GM18519 (cell line): ENCODE results near the gene CRB2.
A peak's percentile ranks its signal among the peaks of the same experiment; 100 is the strongest.
"Not testable (repeated sequence)": the region's sequence is repeated elsewhere in the genome, so short reads cannot be mapped to it uniquely, and the experiment has no call there.

ENCODE experiments used
- ATAC-seq: cut with Tn5 transposase; IDR thresholded peaks from one replicate; pipeline ENCODE4 v1.9.1; 2021; ENCODE audit warnings: mild to moderate bottlenecking, moderate library complexity; ENCODE audit not compliant: unreplicated experiment, low FRiP score

CRB2 gene

DNA sequence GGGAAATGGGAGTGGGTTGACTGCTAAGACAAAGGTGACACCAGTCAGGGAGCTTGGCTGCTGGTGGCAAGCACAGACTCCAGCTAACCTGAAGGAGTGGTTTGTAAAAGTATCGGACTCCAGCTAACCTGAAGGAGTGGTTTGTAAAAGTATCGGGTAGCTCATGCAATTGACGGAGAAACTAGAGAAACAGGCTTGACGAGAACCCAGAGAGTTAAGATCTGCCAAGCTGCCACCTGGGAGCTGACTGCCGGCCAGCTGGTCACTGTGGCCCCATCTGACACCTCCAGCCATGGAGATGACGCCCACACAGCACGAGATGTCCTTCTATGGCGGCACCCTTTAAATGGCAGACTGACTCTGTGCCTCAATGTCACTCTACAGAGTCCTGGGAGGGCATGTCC, 28.3 kb upstream of the CRB2 start:
- ATAC-seq: no peak

DNA sequence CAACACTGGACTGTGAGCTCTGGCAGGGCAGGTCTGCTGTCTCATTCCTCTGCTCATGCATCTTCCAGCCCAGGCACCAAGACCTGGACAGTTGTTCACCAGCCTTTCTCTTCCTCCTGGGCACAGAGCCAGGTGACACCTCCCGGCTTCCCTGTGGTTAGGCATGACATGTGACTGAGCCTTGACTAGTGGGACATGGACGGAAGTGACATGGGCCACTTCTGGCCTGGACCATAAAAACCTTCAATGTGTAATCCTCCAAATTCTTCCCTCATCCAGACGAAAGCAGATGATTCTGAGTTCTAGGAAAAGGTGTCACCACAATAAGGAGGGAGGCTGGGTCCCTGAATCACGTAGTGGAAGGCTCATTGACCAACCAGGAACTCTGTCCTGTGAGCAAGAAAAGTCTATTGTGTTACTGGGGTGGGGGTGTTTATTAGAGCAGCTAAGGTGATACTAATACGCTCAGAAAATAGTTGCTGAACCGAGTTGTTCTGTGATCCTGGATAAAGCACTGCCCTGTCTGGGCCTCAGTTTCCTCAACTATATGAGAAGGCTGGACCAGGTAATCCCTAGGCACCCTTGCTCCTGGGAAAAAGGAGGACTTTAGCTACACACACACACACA, 26.6 kb upstream of the CRB2 start:
- ATAC-seq: no peak

DNA sequence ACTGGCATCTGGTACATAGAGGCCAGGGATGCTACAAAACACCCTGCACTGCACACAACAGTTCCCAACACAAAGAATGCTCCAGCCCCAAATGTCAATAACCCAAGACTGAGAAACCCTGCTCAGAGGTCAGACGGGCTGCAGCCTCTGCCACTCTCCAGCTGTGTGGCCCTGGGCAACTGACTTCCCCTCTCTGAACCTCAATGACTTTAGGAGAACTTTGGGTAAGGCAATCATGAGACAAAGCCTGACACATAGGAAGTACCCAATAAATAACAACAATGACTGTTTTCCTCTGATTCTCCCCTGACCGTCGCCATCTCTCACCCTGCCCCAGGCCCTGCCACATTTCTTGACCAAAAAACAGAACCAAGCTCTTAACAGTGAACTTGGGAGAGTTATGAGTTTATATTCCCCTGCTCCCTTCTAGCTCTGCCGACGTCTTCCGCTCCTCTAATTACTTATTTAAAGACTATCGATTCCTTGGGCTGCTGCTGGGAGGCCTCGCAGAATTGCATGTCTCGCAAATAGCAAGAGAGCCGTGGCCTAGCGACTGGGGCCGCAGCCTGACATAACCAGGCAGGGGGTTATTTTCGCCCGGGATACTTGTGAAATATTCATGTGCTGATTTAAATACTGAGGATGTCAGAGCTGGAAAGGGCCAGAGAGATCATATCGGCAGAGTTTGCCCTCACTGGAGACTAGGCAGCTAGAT, 24.5 kb upstream of the CRB2 start:
- ATAC-seq: no peak

DNA sequence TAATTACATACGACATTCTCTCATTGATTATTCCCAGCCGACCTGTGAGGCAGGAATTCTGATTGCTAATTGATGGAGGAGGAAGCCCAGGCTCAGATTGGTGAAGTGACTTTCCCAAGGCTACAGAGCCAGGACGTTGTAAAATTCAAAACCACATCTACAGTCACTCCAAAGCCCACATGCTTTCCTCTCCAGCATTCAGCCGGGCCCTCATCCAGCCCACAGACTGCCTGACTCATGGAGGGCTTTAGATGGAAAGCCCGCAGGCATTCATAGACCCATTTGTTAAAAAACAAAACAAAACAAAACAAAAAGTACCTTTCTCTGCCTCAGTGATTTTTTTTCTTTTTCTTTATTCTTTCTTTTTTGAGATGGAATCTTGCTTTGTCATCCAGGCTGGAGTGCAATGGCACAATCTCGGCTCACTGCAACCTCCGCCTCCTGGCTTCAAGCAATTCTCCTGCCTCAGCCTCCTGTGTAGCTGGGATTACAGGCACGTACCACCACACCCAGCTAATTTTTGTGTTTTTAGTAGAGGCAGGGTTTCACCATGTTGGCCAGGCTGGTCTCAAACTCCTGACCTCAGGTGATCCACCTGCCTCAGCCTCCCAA, 22.8 kb upstream of the CRB2 start:
- ATAC-seq: not testable (repeated sequence)

DNA sequence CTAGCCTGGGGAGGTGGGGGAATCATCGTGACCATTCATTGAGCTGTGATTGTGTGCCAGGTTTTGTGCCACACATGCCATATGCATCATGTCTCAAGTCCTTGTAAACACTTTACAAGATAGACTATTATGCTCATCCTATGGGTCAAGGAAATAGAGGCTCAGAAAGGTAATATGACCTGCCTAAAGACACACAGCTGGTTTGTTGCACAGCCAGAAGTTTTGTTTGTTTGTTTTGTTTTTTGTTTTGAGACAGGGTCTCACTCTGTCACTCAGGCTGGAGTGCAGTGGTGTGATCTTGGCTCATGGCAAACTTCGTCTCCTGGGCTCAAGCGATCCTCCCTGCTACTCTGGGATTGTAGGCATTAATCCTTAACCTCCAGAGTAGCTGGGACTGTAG, 21.4 kb upstream of the CRB2 start:
- no peak for ATAC-seq

DNA sequence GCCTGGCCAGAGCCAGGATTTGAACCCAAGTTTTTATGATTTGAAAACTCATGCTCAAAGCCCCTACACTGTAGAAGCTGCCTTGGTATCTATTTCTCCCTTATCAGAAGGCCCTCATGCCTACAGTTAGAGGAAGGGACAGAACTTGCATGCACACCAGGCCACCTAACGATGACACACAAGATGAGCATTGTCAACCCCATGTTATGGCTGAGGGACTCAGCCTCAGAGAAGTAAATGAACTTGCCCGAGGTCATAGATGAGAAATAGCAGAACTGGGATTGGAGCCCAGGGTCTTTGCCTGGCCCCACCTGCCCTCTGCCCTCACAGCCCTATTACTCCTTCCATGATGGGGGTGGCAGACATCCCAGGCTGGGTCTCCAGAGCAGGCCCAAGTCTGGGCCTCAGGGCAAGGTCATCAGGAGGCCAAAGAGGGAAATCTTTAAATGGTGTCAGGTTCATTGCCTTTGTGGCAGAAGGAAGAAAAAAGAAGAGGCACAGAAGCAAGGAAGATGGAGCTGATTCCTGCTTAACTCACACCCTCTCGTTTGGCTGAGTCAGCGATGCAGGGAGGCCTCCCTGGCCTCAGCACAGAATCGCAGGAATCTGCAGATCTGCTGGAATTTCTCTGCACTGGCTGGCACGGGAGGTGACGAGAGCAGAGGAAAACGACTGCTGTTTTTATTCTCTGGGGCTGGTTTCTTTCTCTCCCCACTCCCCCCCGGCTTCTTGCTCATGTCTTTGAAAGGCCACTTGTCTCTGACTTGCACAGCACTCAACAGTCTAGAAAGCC, 20.6 kb upstream of the CRB2 start:
- no peak for ATAC-seq

DNA sequence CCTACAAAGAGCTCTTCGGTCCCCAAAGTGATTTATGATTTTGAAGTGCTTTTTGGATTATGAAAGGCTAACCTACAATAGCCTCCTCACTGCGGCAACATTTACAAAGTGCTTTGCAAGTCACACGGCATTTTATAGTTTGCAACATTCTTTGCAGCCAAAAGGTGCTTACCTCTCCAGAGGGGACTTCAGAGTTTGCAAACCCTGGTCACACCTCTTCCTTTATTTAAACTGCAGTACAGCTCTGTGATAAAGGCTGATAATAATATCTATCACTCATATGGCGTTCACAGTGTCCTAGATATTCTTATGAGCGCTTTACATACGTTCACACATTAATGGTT, 20.0 kb upstream of the CRB2 start:
- ATAC-seq: no peak

DNA sequence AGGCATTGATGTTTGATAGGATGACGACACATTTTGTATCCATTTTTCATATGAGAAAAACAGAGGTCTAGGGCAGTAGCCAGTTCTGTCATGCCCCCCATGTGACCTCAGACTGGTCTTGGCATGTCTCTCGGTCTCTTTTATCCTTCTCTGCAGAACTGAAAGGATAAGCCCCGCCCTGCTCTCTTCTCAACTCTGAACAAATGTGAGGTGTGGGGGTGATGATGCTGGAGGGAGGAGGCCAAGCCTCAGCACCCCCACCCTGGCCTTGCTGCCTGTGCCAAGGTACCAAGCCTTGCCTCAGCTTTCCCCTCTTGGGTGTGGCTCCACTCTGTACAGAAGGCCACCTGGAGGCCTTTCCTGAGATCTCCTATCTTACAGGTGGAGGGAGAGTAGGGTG, 19.5 kb upstream of the CRB2 start:
- ATAC-seq: no peak

DNA sequence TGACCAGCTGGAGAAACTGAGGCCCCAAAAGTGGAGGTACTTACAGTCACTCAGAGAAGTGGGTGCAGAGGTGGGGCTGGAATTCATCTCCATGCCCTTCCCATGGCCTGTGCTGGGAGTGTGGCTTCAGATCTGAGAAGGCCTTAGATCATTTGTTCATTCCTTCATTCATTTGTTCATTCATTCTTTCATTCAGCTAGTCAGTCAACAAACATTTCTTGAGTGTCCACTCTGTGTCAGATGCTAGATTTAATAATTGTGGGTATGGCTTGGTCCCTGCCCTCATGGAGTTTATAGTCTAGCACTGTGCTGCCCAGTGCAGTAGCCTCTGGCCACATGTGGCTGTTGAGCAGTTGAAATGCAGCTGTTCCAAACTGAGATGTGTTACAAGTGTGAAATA, 19.0 kb upstream of the CRB2 start:
- ATAC-seq: no peak

DNA sequence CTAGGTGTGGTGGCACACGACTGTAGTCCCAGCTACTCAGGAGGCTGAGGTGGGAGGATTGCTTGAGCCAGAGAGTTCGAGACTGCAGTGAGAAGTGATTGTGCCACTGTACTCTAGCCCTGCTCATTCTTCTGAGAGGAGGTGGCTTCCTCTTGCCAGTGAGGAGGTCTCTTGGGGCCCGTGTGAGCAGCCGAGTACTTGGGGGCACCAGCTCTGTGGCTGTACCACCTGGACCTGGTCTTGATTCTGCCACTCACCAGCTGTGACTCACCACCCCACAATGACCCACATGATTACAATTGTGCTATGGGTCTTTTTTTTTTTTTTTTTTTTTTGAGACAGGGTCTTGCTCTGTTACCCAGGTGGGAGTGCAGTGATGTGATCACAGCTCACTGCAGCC, 18.0 kb upstream of the CRB2 start:
- no peak for ATAC-seq

DNA sequence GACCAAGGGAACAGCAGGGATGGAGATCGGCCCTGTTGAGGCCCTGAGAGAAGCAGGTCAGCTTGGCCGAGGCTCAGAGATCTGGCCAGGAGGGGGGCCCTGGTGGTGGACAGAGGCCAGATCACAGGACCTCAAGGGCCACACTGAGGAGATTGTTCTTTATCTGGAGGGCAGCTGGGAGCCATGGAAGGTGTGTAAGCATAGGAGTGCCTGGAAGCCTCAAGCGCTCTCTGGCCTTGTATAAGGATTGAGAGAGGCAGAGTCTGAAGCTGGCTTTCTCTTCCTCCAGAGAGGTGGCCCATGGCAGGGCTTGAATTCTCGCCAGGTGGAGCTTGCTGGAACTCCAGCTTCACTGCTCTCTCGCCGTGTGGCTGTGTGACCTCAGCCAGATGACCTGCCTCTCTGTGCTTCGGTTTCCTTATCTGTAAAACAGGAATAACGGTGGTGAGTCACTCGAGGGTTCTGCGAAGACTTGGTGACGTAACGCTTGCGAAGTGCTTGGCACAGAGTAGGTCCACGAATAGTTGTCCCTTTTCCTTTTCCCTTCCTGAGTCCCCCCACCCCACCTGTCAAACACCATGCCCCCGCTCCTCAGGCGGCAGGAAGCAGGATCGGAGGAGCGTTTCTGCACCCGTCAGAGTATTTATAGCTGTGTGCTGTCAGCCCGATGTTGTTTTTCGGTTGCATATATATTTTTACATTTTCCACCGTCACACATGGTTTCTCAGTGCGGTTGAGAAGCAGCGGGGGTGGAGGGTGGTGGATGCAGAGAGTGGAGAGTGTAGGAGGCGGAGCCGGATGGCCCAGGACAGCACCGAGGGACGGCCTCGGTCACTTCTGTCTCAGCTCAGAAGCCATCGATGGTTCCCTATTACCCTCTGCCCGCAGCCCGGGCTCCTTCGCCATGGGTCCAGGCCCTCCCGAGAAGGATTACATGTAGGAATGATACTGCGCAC, 17.0 kb upstream of the CRB2 start:
- peak; percentile 40 for ATAC-seq

DNA sequence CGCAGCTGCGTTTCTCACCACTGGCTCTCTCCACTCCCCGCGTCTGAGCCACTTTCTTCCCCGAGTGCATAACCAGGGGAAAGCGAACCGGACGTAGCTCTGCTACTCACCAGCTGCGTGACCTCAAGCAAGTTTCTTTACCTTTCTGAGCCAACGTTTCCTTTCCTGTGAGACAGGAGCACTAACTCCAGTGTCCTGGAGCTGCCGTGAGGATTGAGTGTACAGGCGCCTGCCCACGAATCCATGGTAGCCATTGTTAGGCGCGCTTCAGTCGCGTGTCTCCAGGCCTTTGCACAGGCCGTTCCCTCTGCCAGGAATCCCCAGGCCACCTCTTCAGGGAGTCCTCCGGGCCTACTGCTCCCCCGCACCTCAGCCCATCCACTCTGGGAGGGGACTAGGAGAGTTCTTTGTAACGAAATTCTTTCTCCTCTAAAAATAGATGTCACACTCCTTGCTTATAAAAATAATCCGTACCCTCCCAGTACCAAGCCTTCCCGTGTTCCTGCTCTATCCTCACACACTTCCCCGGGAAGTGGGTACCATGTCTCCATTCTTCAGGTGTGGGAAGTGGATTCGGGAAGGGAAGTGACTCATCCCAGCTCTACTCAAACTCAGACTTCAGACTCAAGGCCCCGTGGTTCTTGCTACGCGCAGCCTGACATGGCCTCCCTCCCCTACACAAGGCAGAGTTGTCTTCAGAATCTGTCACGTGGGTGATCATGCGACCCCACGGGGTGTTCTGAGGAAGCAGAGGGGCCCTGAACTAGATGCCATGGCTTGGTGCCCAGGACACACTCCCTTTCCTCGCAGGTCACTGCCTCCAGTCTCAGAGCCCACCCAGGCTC, 16.1 kb upstream of the CRB2 start:
- ATAC-seq: peak; percentile 36

DNA sequence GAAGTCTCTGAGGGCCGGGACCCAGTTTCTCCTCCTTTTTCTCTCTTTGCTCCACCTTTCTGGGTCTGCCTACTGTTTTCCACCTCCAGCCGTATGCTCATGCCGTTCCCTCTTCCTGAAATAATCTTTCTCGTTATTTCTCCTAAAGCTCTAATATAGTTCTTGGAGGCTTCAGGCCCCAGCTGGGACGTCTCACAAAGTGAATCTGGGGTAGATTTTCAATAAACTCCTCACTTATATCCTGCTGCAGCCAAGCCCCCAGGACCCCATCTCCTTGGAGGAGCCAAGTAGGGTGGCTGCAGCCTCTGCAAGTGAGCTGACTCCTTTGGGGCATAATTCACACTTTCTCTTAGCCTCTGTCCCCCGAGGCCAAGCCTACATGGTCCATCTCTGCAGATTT, 14.2 kb upstream of the CRB2 start:
- ATAC-seq: no peak

DNA sequence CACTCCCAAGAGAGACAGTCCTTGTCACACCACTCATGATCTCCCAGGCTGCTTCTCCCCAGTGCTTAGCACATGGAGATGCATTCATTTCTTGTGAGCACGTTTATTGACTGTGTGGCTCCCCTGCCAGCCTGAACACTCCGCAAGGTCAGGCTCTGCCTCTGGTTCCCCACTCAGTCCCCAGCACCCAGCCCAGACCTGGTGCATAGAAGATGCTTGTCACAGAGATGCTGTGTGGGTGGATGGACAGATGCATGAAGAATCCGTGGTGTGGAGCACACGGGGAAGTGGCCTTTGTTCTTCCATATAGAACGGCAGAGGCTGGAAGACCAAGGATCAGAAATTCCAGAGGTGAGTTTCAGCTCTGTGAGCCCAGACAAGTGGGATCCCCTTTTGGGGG, 13.8 kb upstream of the CRB2 start:
- no peak for ATAC-seq

DNA sequence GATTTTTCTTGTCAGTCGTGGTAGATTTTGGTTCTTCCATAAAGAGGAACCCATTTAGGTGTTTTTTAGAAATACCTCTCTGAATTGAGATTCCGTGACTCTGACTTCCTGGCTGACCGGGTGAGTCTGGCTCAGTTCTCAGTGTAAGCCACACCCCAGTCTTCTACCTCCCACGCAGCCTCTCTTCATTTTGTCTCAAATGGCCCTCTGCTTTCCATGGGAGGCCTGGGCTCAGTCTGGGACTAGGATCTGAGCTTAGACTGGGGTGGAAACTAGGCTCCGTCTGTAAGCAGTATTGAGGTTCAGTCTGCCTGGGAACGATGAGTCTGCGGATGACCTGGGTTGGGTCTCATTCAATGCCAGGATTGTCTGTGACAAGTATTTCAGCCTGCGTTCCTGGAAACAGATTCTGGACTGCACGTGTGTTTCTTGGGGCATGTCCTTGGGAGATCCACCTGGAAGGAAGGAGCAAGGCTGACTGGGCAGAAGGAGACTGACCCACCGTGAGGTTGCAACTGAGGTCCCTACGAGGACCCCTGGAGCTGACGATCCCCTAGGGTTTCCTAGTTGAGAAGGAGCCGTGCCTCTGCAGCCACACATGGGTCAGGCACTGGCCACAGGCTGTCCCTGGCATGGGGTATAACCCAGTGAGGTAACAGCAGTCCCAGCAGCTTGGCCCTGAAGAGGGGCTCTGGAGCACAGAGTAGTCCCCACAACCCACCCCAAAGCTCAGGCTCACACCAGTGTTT, 12.4 kb upstream of the CRB2 start:
- peak; percentile 22 for ATAC-seq

DNA sequence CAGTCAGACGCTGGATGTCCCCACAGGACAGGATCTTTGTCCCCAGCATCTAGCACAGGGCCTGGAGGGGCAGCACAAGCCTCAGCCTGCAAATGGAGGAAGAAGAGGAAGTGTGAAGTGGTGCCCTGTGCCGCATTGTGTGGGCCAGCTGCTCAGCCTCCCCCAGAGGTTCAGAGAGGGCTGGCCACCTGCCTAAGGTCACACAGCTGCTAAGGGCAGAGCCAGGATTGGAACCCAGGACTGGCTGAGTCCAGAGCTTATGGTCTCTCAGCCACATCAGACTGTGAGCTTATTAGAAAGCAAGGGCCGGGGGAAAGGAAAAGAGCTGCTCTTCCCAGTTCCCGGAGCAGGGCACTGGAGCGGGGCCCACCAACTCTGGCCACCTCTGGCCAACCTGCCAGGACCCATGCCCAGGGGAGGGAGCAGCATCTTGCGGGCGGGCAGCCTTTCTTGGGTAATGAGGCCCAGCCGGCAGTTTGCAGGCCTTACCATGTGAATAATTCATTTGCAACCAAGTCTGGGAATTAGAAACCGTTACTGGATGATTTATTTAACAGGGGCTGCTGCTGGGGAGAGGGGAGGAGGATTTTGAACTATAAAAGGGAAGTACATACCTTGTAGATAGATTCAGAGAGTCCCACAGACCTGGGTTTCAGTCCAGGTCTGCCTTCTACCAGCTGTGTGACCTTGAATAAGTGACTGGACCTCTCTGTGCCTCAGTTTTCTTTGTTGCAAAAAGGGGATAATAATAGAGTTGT, 11.6 kb upstream of the CRB2 start:
- ATAC-seq: no peak

DNA sequence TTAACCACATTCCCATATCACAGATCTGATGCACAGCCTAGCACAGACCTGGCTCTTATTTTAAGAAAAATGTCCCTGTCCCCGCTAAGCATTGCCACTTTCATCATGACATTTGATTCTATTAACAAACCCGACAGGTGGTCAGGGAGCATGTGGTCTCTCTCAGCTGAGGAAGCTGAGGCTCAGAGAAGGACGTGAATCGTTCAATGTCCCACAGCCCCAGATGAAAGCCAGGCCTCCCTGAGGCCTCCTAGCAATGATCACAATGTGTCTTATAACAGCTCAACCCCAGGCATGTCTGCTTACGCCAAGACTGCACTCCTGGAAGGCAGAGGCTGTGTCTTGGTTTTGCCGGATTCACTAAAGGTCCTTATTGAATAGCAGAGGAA, 10.4 kb upstream of the CRB2 start:
- ATAC-seq: no peak

DNA sequence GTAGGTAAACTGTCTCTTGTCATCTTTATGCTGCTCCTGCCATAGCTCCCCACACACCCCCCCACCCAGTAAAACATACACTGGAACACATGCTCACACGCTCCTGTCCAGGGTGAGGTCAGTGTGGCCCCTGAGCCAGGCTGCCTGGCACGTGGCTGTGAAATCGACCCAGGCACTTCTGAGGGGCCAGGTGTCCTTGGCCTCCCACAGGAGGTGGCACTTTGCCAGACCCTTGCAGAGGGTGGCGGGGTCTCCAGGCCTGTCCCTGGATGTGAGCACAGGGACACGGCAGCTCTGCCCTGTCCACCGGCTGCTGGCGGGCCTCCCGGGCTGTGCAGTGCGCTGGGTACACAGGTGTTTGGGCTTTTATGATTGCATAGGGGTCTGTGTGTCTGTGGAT, 10.0 kb upstream of the CRB2 start:
- ATAC-seq: no peak
